ENCODE results near the gene HLA-B.
A peak's percentile ranks its signal among the peaks of the same experiment; 100 is the strongest.
"Not testable (repeated sequence)": the region's sequence is repeated elsewhere in the genome, so short reads cannot be mapped to it uniquely, and the experiment has no call there.

HLA-B gene

GRCh38 chr6:31383149-31383548 is 26.2 kb upstream of the HLA-B start:
- DNase-seq: no peak

GRCh38 chr6:31381666-31382065 is 24.7 kb upstream of the HLA-B start:
- DNase-seq: no peak

- no peak for DNase-seq
Measured at GRCh38 chr6:31379850-31380249, 22.9 kb upstream of the HLA-B start.

GRCh38 chr6:31378721-31379103 is 21.7 kb upstream of the HLA-B start:
- no peak for DNase-seq

- DNase-seq: no peak
Measured at GRCh38 chr6:31378062-31378720, 21.2 kb upstream of the HLA-B start.

- DNase-seq: no peak
Measured at GRCh38 chr6:31377029-31377428, 20.1 kb upstream of the HLA-B start.

- no peak for DNase-seq
Measured at GRCh38 chr6:31375699-31376098, 18.7 kb upstream of the HLA-B start.

GRCh38 chr6:31374118-31374517 is 17.1 kb upstream of the HLA-B start:
- not testable (repeated sequence) for DNase-seq

GRCh38 chr6:31368461-31368860 is 11.5 kb upstream of the HLA-B start:
- no peak for DNase-seq

GRCh38 chr6:31366693-31367470 is 9.9 kb upstream of the HLA-B start:
- peak; percentile 76 to 85 (median 83) for DNase-seq

- DNase-seq: no peak
Measured at GRCh38 chr6:31365864-31366263, 8.9 kb upstream of the HLA-B start.

GRCh38 chr6:31363811-31364210 is 6.8 kb upstream of the HLA-B start:
- no peak for DNase-seq

- no peak for DNase-seq
Measured at GRCh38 chr6:31362751-31363150, 5.8 kb upstream of the HLA-B start.

GRCh38 chr6:31359581-31359980 is 2.6 kb upstream of the HLA-B start:
- no peak for DNase-seq

- peak in 1 of 5 experiments; percentile 48 for DNase-seq
Measured at GRCh38 chr6:31358302-31358701, 1.3 kb upstream of the HLA-B start.

- no peak for DNase-seq
Measured at GRCh38 chr6:31357886-31358285, 907 bp upstream of the HLA-B start.

- peak in 3 of 5 experiments; percentile 30 to 58 (median 31) for DNase-seq
Measured at GRCh38 chr6:31356216-31356945, 598 bp downstream of the HLA-B start.

- DNase-seq: no peak
Measured at GRCh38 chr6:31355583-31355948, 1.4 kb downstream of the HLA-B start.

- DNase-seq: no peak
Measured at GRCh38 chr6:31354864-31355582, 2.0 kb downstream of the HLA-B start.

GRCh38 chr6:31354158-31354863 is 2.7 kb downstream of the HLA-B start:
- DNase-seq: peak in 1 of 5 experiments; percentile 20

- DNase-seq: peak in 1 of 5 experiments; percentile 23
Measured at GRCh38 chr6:31353384-31353945, 3.5 kb downstream of the HLA-B start.

All from T-helper 2 cell (primary cell).